Activated naive CD8-positive, alpha-beta T cell (primary cell): ENCODE measurements around the gene UTF1.
"Not testable (repeated sequence)": the region's sequence is repeated elsewhere in the genome, so short reads cannot be mapped to it uniquely, and the experiment has no call there.

Experiments used
- H3K27ac Mint-ChIP-seq: one replicate; pipeline ENCODE4 v1.8.0; 2021; ENCODE audit warnings: mixed read lengths
- H3K27me3 Mint-ChIP-seq: one replicate; pipeline ENCODE4 v1.8.0; 2021; ENCODE audit warnings: mixed read lengths
- H3K36me3 Mint-ChIP-seq: one replicate; pipeline ENCODE4 v1.8.0; 2021; ENCODE audit warnings: mixed read lengths
- H3K4me1 Mint-ChIP-seq: one replicate; pipeline ENCODE4 v1.8.0; 2021; ENCODE audit warnings: low read depth, mixed read lengths
- H3K4me3 Mint-ChIP-seq: one replicate; pipeline ENCODE4 v1.8.0; 2021; ENCODE audit warnings: mild to moderate bottlenecking, mixed read lengths
- H3K9me3 Mint-ChIP-seq: one replicate; pipeline ENCODE4 v1.8.0; 2021; ENCODE audit warnings: low read depth, mixed read lengths

Gene UTF1

DNA sequence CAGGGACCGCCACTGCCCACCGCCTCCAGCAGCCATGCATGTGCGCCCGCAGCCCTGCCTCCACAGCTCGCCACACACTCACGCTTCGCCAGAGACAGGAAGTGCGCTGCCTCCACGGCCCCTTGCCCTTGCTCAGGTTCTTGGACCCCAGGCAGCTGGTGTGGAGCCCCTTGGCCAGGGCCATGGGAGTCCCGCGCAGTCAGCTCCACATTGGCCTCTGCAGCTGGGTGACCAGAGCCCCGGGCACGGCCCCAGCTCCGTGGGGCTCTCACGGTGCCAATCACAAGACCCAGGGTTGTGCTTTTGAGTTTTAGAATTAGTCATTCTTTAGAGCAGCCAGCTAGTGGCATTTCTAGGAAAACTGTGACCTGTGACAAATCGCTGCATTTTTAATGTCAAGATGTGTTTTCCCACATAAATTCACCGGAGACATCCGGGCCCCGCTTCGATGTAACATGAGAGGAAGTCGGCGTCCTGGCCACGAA, 4.3 kb upstream of the UTF1 start:
- H3K36me3 Mint-ChIP-seq: no peaks in the 10 kb centered on the region
- no peak overlapping the region for H3K4me3 Mint-ChIP-seq
- H3K9me3 Mint-ChIP-seq: no peaks in the 10 kb centered on the region
- no peak overlapping the region for H3K27ac Mint-ChIP-seq
- H3K4me1 Mint-ChIP-seq: peaks cover 13% of the 10 kb centered on the region
- peaks cover 17% of the 10 kb centered on the region for H3K27me3 Mint-ChIP-seq

DNA sequence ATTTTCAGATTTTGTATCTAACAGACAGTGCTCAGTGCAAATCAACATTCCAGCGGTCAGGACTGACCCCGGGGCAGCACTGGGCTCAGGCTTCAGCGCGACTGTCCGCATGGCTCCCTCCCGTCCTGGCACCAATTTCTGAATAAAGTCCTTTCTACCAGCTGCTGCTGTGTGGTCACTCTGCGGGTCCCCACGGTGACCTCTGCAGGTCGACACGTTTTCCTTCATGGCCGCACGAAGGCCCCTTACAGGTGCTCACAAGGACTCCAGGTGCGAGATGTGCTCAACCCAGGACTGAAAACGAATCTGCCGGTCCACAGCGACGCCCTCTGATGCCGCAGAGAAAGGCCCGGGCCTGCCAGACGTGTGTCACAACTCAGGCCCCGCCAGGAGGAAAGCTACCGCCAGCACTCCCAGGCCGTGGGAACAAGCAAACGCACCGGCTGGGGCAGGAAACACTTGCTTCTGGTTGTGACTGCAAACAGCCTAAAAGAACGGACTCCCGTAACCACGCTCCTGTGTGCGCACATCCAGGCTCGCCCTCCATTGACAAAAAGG, 3.7 kb upstream of the UTF1 start:
- Mint-ChIP-seq H3K4me1 (peaks cover 11% of the 10 kb centered on the region), H3K27me3 (peaks cover 15% of the 10 kb centered on the region), H3K36me3 (no peaks in the 10 kb centered on the region), H3K9me3 (no peaks in the 10 kb centered on the region), H3K27ac (no peak overlapping the region), H3K4me3 (no peak overlapping the region)

DNA sequence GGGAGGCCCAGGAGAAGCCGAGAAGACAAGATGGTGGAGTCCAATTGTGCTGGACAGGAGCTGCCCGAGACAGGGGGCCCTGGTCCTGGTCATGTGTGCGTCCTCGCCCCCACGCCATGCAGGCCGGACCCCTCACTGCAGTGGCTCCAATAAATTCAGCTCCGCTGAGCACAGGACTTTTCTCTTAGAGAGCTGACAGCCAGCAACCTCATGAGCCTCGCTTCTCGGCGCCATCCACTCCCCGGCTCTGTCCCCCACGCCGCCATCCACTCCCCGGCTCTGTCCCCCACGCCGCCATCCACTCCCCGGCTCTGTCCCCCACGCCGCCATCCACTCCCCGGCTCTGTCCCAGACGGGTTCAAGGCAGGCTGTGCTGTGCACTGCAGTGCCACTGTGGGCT, 2.8 kb upstream of the UTF1 start:
- H3K27me3 Mint-ChIP-seq: peaks cover 14% of the 10 kb centered on the region

DNA sequence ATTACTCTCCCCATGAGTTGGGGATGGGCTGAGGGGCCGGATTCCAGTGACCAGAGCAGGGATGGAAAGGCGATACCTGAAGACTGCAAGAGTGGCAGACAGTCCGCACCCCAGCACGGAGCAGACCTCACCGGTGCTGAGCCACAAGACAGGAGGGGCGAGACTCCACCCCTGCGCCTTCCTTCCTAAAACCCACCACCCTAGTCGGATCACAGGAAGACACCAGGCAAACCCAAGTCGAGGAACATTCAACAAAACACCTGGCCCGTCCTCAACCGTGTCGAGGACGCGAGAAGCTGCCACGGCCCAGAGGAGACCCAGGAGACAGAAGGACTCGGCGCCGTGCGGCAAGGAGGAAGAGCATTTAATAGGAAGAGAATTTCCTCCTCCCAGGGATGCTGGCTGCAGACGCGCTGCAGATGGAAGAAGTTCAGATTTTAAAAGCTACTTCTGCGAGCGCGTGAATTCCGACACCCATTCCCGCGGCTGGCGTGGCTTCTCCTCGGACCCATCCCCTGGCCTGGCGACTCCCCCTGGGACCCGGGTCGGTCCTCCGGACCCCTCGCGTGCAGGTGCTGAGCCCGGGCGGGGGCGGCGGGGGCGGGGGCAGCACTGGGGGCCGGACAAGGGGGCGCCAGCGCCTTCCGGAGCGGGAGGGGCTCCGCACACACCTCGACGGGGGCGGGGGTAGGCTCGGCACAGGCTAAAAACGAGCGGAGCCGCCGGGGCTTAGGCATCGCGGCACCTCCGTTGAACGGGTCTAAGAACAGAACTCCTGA, 563 bp upstream of the UTF1 start:
- Mint-ChIP-seq H3K36me3 (no peaks in the 10 kb centered on the region), H3K4me3 (peak overlapping the region; percentile 52), H3K27ac (no peak overlapping the region), H3K4me1 (peaks cover 14% of the 10 kb centered on the region), H3K9me3 (no peaks in the 10 kb centered on the region), H3K27me3 (peaks cover 19% of the 10 kb centered on the region)

More for the DNA sequence above, 2.8 kb upstream of the UTF1 start:
- Mint-ChIP-seq H3K4me1 (peaks cover 14% of the 10 kb centered on the region), H3K9me3 (no peaks in the 10 kb centered on the region), H3K36me3 (no peaks in the 10 kb centered on the region), H3K27ac (no peak overlapping the region), H3K4me3 (no peak overlapping the region)

DNA sequence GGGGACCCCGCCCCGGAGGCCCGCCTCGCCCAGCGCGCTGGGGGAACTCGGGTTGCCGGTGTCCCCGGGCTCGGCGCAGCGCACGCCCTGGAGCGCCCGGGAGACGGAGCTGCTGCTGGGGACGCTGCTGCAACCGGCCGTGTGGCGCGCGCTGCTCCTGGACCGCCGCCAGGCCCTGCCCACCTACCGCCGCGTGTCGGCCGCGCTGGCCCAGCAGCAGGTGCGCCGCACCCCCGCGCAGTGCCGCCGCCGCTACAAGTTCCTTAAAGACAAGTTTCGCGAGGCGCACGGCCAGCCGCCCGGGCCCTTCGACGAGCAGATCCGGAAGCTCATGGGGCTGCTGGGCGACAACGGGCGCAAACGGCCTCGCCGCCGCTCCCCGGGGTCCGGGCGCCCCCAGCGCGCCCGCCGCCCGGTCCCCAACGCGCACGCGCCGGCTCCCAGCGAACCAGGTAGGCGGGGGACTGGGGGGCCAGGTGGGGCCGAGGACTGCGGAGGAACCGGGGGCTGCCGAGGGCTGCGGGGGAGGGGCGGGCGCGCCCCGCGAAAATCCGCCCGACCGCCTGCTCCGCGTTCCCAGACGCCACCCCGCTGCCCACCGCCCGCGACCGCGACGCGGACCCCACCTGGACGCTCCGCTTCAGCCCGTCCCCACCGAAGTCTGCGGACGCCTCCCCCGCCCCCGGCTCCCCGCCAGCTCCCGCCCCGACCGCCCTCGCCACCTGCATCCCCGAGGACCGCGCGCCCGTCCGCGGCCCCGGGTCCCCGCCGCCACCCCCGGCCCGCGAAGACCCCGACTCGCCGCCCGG, 574 bp downstream of the UTF1 start:
- peaks cover 15% of the 10 kb centered on the region for H3K4me1 Mint-ChIP-seq
- H3K27me3 Mint-ChIP-seq: peaks cover 21% of the 10 kb centered on the region
- H3K27ac Mint-ChIP-seq: no peak overlapping the region
- no peaks in the 10 kb centered on the region for H3K36me3 Mint-ChIP-seq
- no peak overlapping the region for H3K4me3 Mint-ChIP-seq
- H3K9me3 Mint-ChIP-seq: no peaks in the 10 kb centered on the region

DNA sequence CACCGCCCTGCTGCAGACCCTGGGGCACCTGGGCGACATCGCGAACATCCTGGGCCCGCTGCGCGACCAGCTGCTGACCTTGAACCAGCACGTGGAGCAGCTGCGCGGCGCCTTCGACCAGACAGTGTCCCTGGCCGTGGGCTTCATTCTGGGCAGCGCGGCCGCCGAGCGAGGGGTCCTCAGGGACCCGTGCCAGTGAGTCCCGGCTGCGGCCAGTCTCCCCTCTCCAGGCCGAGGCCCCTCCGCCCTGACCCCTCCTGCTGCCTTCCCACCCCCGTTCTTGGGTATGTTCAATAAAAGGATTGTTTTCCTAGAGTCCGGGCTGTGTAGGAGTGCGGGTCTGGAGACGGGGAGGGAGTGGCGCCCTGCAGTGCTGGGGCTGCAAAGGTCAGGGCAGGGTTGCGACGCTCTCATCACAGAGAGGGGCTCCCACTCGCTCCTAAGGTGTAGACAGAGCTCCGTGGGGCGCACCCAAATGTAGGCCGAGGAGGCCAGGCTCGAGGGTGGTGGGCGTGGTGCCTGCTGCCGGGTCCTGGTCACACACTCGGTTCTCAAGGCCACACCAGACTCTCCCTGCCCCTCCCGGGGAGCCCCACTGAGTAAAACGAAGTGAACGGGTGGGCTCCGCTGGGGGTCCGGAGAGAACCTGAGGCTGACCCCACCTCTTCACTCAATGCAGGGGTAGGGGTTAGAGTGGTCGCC, 1.4 kb downstream of the UTF1 start:
- Mint-ChIP-seq H3K27me3 (peaks cover 18% of the 10 kb centered on the region), H3K9me3 (no peaks in the 10 kb centered on the region), H3K4me1 (peaks cover 13% of the 10 kb centered on the region), H3K36me3 (no peaks in the 10 kb centered on the region), H3K27ac (no peak overlapping the region), H3K4me3 (peak overlapping the region; percentile 53)

DNA sequence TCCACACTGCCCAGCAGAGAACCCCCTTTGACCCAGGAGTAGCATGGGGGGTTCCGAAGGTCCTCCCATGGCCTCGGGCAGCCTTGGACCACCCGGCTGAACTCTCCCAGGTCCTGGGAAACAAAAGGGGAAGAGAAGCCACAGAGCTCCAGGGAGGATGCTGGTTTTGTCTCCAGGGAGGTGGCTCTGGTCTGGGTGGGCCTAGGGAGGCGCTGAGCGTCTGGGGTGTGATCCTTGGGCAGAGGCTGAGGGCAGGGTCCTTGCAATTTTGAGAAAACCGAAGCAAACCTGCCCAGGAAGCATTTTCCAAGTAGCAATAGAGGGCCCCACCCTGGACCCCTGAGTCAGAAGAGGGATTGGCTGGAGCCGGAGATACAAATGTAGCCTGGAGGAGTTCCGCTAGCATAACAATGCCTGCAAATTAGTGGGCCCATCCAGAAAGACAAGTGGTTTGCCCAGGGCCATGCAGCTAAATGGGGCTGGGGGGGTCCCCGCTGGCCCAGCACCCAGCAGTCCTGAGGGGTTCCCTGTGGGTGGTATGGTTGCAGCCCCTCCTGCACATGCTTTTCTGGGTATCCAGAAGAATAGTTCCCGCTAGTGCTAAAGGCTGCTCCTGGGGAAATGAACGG, 2.0 kb downstream of the UTF1 start:
- H3K27me3 Mint-ChIP-seq: peaks cover 18% of the 10 kb centered on the region
- H3K9me3 Mint-ChIP-seq: no peaks in the 10 kb centered on the region
- no peak overlapping the region for H3K4me3 Mint-ChIP-seq
- no peak overlapping the region for H3K27ac Mint-ChIP-seq
- H3K4me1 Mint-ChIP-seq: peaks cover 12% of the 10 kb centered on the region
- no peaks in the 10 kb centered on the region for H3K36me3 Mint-ChIP-seq

DNA sequence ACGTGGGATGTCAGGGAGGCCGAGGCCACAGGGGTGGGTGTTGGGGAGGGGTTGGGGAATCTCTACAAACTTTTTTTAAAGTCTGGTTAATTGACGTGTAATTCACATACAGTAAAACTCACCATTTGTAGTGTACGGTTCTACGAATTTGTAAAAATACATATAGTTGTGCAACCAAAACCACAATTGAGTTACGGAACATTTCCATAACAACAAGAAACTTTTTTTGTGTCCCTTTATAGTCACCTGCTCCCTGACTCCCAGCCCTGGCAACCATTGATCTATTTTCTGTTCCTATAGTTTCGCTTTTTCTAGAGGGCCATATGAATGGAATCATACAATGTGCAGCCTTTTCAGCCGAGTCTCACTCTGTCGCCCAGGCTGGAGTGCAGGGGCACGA, 4.8 kb downstream of the UTF1 start:
- not testable (repeated sequence) for H3K4me1 Mint-ChIP-seq, H3K27ac Mint-ChIP-seq, H3K9me3 Mint-ChIP-seq, H3K36me3 Mint-ChIP-seq
- Mint-ChIP-seq H3K4me3 (peak overlapping the region; percentile 61), H3K27me3 (peaks cover 18% of the 10 kb centered on the region)

DNA sequence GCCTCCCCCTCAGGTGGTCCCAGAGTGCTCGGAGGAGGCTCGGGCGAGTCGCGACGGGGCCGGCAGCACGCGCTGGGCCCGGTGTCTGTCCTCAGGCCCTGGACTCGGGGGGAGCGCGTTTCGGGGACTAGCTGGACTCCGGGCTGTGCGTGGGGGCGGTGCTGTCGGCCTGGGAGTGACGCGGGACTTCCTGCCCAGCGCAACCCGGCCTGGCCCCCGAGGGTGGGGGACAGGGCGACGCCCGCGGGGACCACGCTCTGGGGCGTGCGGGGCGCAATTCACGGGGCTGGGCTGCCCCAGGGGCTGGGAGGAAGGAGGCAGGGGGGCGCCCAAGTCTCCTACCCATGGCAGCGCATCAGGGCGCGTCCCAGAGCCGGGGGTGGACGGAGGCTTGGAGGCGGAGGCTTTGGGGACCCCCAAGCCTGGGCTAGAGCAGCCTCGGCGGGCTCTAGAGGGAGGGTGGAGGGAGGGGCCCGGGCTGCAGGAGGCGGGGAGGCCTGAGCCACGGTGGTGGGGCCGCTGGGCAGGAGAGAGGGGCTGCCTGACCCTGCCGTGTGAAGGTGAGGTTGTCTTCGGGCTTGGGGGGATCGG, 5.3 kb downstream of the UTF1 start:
- H3K27me3 Mint-ChIP-seq: peaks cover 18% of the 10 kb centered on the region
- peaks cover 8% of the 10 kb centered on the region for H3K4me1 Mint-ChIP-seq
- peak overlapping the region; percentile 61 for H3K4me3 Mint-ChIP-seq
- H3K27ac Mint-ChIP-seq: no peak overlapping the region
- H3K36me3 Mint-ChIP-seq: no peaks in the 10 kb centered on the region
- H3K9me3 Mint-ChIP-seq: no peaks in the 10 kb centered on the region

DNA sequence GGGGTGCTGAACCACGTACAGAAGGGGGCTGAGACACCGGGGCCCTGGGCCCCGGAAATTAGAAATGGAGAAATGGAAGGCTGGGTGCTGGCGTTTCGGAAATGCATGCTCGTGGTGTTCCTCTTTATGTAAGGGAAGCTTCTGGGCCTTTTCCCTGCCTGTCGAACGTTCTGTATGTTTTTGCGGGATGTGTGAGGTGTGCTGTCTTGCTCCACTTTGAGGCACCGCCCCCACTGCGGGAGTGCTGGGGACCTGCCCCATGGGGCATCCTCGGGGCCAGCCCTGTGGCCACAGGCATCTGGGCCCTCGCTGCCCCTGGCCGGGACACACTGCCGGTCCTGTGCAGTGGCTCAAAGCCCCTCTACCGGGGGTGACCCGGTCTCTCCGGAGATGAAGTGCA, 5.9 kb downstream of the UTF1 start:
- Mint-ChIP-seq H3K4me1 (peaks cover 11% of the 10 kb centered on the region), H3K9me3 (no peaks in the 10 kb centered on the region), H3K27ac (no peak overlapping the region), H3K36me3 (no peaks in the 10 kb centered on the region), H3K27me3 (peaks cover 21% of the 10 kb centered on the region), H3K4me3 (peak overlapping the region; percentile 46)

DNA sequence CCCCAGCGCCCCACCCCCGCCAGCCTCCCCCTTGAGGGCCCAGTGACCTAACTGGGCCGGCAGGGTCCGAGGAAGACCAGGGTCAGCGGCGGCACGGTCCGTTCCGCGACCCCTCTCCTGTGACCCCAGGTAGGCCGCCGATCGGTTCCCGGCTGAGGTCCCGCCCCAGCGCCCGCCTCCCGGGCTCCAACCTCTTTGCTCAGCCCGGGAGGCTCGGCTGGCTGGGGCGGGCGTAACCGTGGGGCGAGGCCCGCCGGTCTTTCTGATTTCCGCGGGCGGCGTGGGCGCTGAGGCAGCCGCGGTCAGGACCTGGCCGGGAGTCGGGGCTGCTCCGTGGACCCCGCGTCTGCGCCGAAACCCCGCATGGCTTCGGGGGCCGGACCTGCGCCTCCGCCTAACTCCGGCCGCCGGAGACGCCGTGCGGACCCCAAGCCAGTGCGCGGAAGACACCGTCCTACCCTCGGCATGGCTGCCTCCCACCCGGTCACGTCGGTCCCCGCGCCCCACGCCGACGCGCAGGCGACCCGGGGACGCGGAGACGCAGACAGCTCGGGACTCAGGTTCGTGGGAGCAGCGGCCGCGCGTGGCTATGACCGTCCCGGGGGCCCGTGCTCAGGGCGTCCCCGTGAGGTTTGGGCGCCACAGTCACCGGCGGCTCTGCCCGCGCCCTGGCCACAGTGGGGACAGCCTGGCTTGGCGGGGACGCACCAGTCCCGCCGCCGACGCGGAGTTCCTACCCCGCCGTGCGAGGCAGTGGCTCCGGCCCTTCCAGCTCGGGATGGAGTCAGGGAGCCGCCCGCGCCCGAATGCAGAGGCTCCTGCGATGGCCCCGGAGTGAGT, 6.6 kb downstream of the UTF1 start:
- Mint-ChIP-seq H3K9me3 (no peaks in the 10 kb centered on the region), H3K27me3 (peaks cover 19% of the 10 kb centered on the region), H3K4me3 (no peak overlapping the region), H3K4me1 (peaks cover 14% of the 10 kb centered on the region), H3K36me3 (no peaks in the 10 kb centered on the region), H3K27ac (no peak overlapping the region)

DNA sequence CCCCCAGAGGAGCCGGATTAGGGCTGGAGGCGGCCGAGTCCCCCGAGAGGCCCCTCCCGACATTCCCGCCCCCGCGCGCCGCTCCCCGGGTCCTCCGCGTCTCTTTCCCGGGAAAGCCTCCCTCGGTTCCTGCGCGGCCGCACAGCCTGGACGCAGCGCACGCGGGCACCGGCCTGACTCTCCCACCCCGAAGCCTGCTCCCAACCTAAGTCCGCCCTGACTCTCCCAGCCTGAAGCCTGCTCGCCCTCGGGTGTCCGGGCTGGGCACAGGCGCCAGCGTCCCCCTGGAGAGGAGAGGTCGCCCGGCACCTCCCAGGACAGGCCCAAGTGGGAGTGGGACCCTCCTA, 7.2 kb downstream of the UTF1 start:
- no peak overlapping the region for H3K4me3 Mint-ChIP-seq
- peaks cover 17% of the 10 kb centered on the region for H3K4me1 Mint-ChIP-seq
- H3K9me3 Mint-ChIP-seq: no peaks in the 10 kb centered on the region
- H3K27ac Mint-ChIP-seq: no peak overlapping the region
- H3K36me3 Mint-ChIP-seq: no peaks in the 10 kb centered on the region
- H3K27me3 Mint-ChIP-seq: peaks cover 19% of the 10 kb centered on the region

DNA sequence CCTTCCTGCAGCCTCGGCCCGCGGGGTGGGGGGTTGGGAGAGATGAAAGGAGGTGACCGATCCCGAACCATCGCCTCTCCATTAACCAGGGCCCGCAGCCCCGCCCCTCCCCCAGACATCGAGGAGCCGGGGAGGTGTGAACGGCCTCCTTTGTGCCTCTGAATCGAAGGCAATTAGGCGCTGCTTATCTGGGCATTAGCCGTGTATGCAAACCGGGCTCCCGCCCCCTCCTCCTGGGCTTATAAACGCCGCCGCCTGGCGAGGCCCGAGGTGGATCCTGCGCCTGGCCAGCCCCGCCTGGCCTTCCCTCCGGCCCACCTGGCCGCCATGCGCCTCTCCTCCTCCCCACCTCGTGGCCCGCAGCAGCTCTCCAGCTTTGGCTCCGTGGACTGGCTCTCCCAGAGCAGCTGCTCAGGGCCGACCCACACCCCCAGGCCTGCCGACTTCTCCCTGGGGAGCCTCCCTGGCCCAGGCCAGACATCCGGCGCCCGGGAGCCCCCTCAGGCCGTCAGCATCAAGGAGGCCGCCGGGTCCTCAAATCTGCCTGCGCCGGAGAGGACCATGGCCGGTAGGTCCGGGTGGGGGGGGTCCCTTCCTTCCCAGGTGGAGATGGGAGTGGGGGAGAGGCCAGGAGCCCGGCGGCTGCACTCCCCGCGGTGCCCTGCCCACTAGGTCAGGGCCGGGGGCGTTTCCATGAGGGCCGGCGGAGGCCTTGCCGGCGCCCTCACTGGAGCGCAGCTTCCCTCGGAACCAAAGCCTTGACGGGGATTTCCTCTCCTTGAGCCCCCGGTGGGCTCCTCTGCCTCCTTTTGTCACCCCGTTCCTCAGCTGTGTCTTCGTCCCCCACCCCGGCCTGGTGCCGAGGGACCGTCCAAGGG, 7.8 kb downstream of the UTF1 start, which contains the start of gene VENTX:
TSS of gene VENTX (plus strand) at position 268 of the 878 bp plus-strand sequence. CDS start at position 328, 60 bp downstream.
- Mint-ChIP-seq H3K4me1 (peaks cover 19% of the 10 kb centered on the region), H3K9me3 (no peaks in the 10 kb centered on the region), H3K27me3 (peaks cover 22% of the 10 kb centered on the region), H3K4me3 (peak within 1 kb of the TSS; percentile 17), H3K36me3 (no peaks in the 10 kb centered on the region), H3K27ac (no peak within 1 kb of the TSS)
